K562 (cell line): ENCODE results near the gene C6orf89. TPM values are rescaled to one million over a fixed set of nuclear protein-coding genes. Genes with fewer than 3 reads are reported as not detected.

Experiments used
- ATAC-seq: fragments of 200-7000 bp; cut with Tn5 transposase; 3 replicates; pipeline ENCODE4 v1.9.1; 2020; ENCODE audit warnings: moderate library complexity
- BruUV-seq: library from RNA; stranded (reverse); fragments of 400-500 nt; replicated peaks from 2 replicates; lab custom pipeline; 2021; lab: Mats Ljungman, UMichigan
- CTCF ChIA-PET: fragments of 300-600 bp; formaldehyde crosslinking; extraction: SDS; loops from one replicate; lab custom pipeline; 2021; ENCODE audit warnings: low intra/inter-chr PET ratio; lab: Yijun Ruan, JAX
- POLR2A ChIA-PET: fragments of 300-600, 350-650 bp; sonication (Branson Sonifier 250); formaldehyde crosslinking; extraction: SDS; loops from one replicate; lab custom pipeline; 2021; ENCODE audit warnings: antibody characterized with exemption, inconsistent platforms; lab: Yijun Ruan, JAX
- DNase-seq, 4 experiments: peaks; one replicate each; pipeline versions ENCODE4 v3.0.0 to v3.0.0-alpha.2; 2011 to 2018; ENCODE audit warnings: low spot score in 3 of 4, mixed read lengths in 3 of 4; ENCODE audit errors: extremely low read depth in 1 of 4
- FAIRE-seq: peaks from 2 replicates; lab custom pipeline; 2011; peaks lifted over from hg19 to GRCh38; lab: Jason Lieb, UNC
- H2AFZ ChIP-seq: 2 replicates; pipeline ENCODE4 v1.6.0; 2011; ENCODE audit warnings: low read depth, low read length, control low read depth, inconsistent platforms
- H3K27ac ChIP-seq: fragments of 200-600 bp; 3 replicates; pipeline ENCODE4 v1.8.0; 2011; ENCODE audit warnings: low read depth, mild to moderate bottlenecking, control low read depth, inconsistent platforms, low read length, moderate library complexity, mixed read lengths; ENCODE audit errors: extremely low read depth
- H3K27me3 ChIP-seq, 2 experiments: fragments of 300-600 bp in 1 of 2; 2 replicates in 1 of 2; 3 replicates in 1 of 2; pipeline versions ENCODE4 v1.6.0 to v1.8.0; 2011; ENCODE audit warnings: inconsistent platforms in 2 of 2, low read length in 2 of 2, mild to moderate bottlenecking in 1 of 2, mixed read lengths in 1 of 2, moderate library complexity in 1 of 2; ENCODE audit not compliant: control insufficient read depth in 2 of 2, insufficient read depth in 2 of 2
- H3K36me3 ChIP-seq: fragments of 300-600 bp; 3 replicates; pipeline ENCODE4 v1.8.0; 2011; ENCODE audit warnings: mild to moderate bottlenecking, low read length, inconsistent platforms; ENCODE audit not compliant: control insufficient read depth, insufficient read depth
- H3K4me1 ChIP-seq, 2 experiments: fragments of 200-600 bp in 1 of 2; replicated peaks in 1 of 2; 2 replicates in 1 of 2; 3 replicates in 1 of 2; pipeline versions ENCODE4 v1.5.1 to v1.8.0; 2011; ENCODE audit warnings: inconsistent platforms in 2 of 2, low read length in 2 of 2, mild to moderate bottlenecking in 1 of 2, mixed read lengths in 1 of 2, moderate library complexity in 1 of 2; ENCODE audit not compliant: control insufficient read depth in 2 of 2, insufficient read depth in 2 of 2
- H3K4me2 ChIP-seq: 2 replicates; pipeline ENCODE4 v1.6.1; 2011; ENCODE audit warnings: low read length, control low read depth, inconsistent platforms, mixed read lengths; ENCODE audit not compliant: insufficient read depth
- H3K4me3 ChIP-seq: fragments of 200-600 bp; sonication (generic), shearing (Covaris generic); 2 replicates; pipeline ENCODE4 v1.5.1; 2016; ENCODE audit warnings: control low read depth, inconsistent platforms
- H3K79me2 ChIP-seq: fragments of 200-600 bp; 3 replicates; pipeline ENCODE4 v1.8.0; 2011; ENCODE audit warnings: low read length, inconsistent platforms; ENCODE audit not compliant: control insufficient read depth, insufficient read depth
- H3K9ac ChIP-seq, 2 experiments: 2 replicates each; pipeline versions ENCODE4 v1.6.0 to v1.6.1; 2011; ENCODE audit warnings: low read depth in 2 of 2, low read length in 2 of 2, control low read depth in 1 of 2, inconsistent platforms in 1 of 2, mild to moderate bottlenecking in 1 of 2, mixed read lengths in 1 of 2; ENCODE audit not compliant: insufficient read depth in 1 of 2
- H3K9me1 ChIP-seq: one replicate; pipeline ENCODE4 v1.6.0; 2011; ENCODE audit warnings: inconsistent platforms, mild to moderate bottlenecking, low read length, moderate library complexity; ENCODE audit not compliant: control insufficient read depth, insufficient read depth
- H3K9me3 ChIP-seq: replicated peaks from 2 replicates; pipeline ENCODE4 v1.5.1; 2011; ENCODE audit warnings: low read depth, low read length, inconsistent platforms; ENCODE audit not compliant: control insufficient read depth, insufficient read depth
- H4K20me1 ChIP-seq: replicated peaks from 2 replicates; pipeline ENCODE4 v1.6.1; 2011; ENCODE audit warnings: low read length, inconsistent platforms, mixed read lengths; ENCODE audit not compliant: control insufficient read depth, insufficient read depth
- CEBPZ ChIP-seq: fragments of 150-350 bp; IDR thresholded peaks from 2 replicates; pipeline ENCODE4 v1.6.1; 2014; ENCODE audit warnings: low read depth, mild to moderate bottlenecking, low read length, borderline replicate concordance
- CREM ChIP-seq: IDR thresholded peaks from 2 replicates; pipeline ENCODE4 v1.6.1; 2014; ENCODE audit warnings: antibody characterized with exemption, low read depth
- HBP1 ChIP-seq: fragments of 450-650 bp; formaldehyde crosslinking; IDR thresholded peaks from 2 replicates; pipeline ENCODE4 v1.4.0; 2022; ENCODE audit warnings: missing genetic modification characterization
- PML ChIP-seq: IDR thresholded peaks from 2 replicates; pipeline ENCODE4 v1.6.1; 2012; ENCODE audit warnings: low read length, inconsistent platforms
- SMAD4 ChIP-seq: fragments of 250-450 bp; sonication (Bioruptor Pico); conservative IDR thresholded peaks from 2 replicates; pipeline ENCODE4 v1.8.0; 2021; ENCODE audit warnings: inconsistent platforms, mild to moderate bottlenecking, moderate library complexity
- STAT5B ChIP-seq: fragments of 250-450 bp; sonication (Bioruptor Pico); IDR thresholded peaks from 2 replicates; pipeline ENCODE4 v1.8.0; 2021; ENCODE audit warnings: mild to moderate bottlenecking, inconsistent platforms
- TGIF2 ChIP-seq: sonication (generic); formaldehyde crosslinking; IDR thresholded peaks from 2 replicates; pipeline ENCODE4 v1.8.1; 2022; ENCODE audit warnings: mild to moderate bottlenecking, missing genetic modification reagents, moderate library complexity
- ZNF12 ChIP-seq: sonication (generic); formaldehyde crosslinking; IDR thresholded peaks from 2 replicates; pipeline ENCODE4 v1.4.0; 2020; ENCODE audit warnings: mild to moderate bottlenecking, missing genetic modification reagents
- ZNF707 ChIP-seq: fragments of 250-450 bp; sonication (Bioruptor Pico); conservative IDR thresholded peaks from 2 replicates; pipeline ENCODE4 v1.8.0; 2022; ENCODE audit warnings: inconsistent platforms, mild to moderate bottlenecking, moderate library complexity
- ZNF75A ChIP-seq: fragments of 450-650 bp; formaldehyde crosslinking; IDR thresholded peaks from 2 replicates; pipeline ENCODE4 v1.4.0; 2020; ENCODE audit warnings: mild to moderate bottlenecking
- WGBS: fragments of 100-300 bp; shearing (Covaris generic); methylation state at CpG from one replicate; pipeline ENCODE4 v1.1.6; 2016; ENCODE audit warnings: low coverage, mixed read lengths; ENCODE audit not compliant: insufficient coverage; ENCODE audit errors: missing lambda C conversion rate; 5-methylcytosine and 5-hydroxymethylcytosine counted together
- in situ Hi-C: fragments of 300-500 bp; cut with MboI; formaldehyde crosslinking; loops from 4 replicates; pipeline ENCODE4 v1.15.0; 2018; ENCODE audit warnings: inconsistent platforms, mixed read lengths
- intact Hi-C: fragments of 100-400 bp; cut with micrococcal nuclease; formaldehyde crosslinking; loops from 2 replicates; pipeline ENCODE4 v1.14.2; 2022
- polyA plus RNA-seq, 8 experiments: library from polyadenylated mRNA; depleted of rRNA in 4 of 8; stranded (reverse) in 5 of 8; unstranded in 3 of 8; fragments of >200 nt; fragmentation: Nextera tagmentation in 2 of 8; fragmentation: Illumina TruSeq in 1 of 8; extraction: Ambion mirVana in 2 of 8; extraction: Trizol in 1 of 8; gene quantifications; 2 replicates each; pipeline versions ENCODE4 v1.2.1 to v1.2.3, GENCODE V29; 2011 to 2014; ENCODE audit warnings: inconsistent platforms in 1 of 8, missing spikeins in 1 of 8
- total RNA-seq, 7 experiments: library from RNA; depleted of rRNA in 6 of 7; stranded (reverse); fragments of >200 nt in 6 of 7; fragmentation: Illumina TruSeq in 2 of 7; extraction: Trizol in 2 of 7; gene quantifications; 2 replicates each; pipeline versions ENCODE4 v1.2.1 to v1.2.3, GENCODE V29; 2011 to 2021; ENCODE audit warnings: low replicate concordance in 1 of 7
- TF ChIP-seq, protein P1 (sequence below): sonication (generic); formaldehyde crosslinking; IDR thresholded peaks from 2 replicates; pipeline ENCODE4 v1.8.1; 2022; ENCODE audit warnings: missing genetic modification reagents
- TF ChIP-seq, protein P2 (sequence below): fragments of 450-650 bp; IDR thresholded peaks from 2 replicates; pipeline ENCODE4 v1.6.1; 2016; ENCODE audit warnings: mild to moderate bottlenecking

Gene C6orf89
- total and polyA plus RNA-seq, 9 of the 15 experiments (the other 6 are each of a cell fraction or from before 2014, with no cell fraction given) = 35.2 to 111 (median 58.5) TPM

DNA sequence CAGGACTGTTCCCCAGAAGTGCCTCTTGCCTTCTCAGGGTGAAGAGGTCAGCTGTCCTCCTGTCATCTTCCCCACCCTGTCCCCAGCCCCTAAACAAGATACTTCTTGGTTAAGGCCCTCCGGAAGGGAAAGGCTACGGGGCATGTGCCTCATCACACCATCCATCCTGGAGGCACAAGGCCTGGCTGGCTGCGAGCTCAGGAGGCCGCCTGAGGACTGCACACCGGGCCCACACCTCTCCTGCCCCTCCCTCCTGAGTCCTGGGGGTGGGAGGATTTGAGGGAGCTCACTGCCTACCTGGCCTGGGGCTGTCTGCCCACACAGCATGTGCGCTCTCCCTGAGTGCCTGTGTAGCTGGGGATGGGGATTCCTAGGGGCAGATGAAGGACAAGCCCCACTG is 78.6 kb downstream of the C6orf89 start (continued):
- TF ChIP-seq SMAD4 = no peak
- no peak for TF ChIP-seq STAT5B
- no peak for TF ChIP-seq TGIF2
- TF ChIP-seq ZNF75A = no peak
- no peak for TF ChIP-seq CREM
- TF ChIP-seq, protein P1, sequence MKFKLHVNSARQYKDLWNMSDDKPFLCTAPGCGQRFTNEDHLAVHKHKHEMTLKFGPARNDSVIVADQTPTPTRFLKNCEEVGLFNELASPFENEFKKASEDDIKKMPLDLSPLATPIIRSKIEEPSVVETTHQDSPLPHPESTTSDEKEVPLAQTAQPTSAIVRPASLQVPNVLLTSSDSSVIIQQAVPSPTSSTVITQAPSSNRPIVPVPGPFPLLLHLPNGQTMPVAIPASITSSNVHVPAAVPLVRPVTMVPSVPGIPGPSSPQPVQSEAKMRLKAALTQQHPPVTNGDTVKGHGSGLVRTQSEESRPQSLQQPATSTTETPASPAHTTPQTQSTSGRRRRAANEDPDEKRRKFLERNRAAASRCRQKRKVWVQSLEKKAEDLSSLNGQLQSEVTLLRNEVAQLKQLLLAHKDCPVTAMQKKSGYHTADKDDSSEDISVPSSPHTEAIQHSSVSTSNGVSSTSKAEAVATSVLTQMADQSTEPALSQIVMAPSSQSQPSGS (CRISPR knock-in tag) = no peak
- TF ChIP-seq ZNF12 (CRISPR knock-in tag) = no peak
- no peak for TF ChIP-seq HBP1 (CRISPR knock-in tag)
- no peak for TF ChIP-seq PML
- no peak for TF ChIP-seq ZNF707 (CRISPR knock-in tag)
- TF ChIP-seq, all 486 proteins: peak for 0

GRCh38 chr6:36964908-36965307 is 79.2 kb downstream of the C6orf89 start:
- Histone ChIP-seq H2AFZ (no peak overlapping the region), H3K79me2 (no peaks in the 10 kb centered on the region), H3K9me3 (no peaks in the 10 kb centered on the region), H3K36me3 (peaks cover 28% of the 10 kb centered on the region), H3K4me3 (no peak overlapping the region), H4K20me1 (peaks cover 16% of the 10 kb centered on the region; the same call in 1 of the 2 replicates), H3K27me3 (peaks cover 0 to 4% of the 10 kb centered on the region in 2 experiments; a peak in 1 of 5 replicates), H3K27ac (no peak overlapping the region), H3K4me1 (peaks cover 17 to 44% of the 10 kb centered on the region in 2 experiments; a peak in 4 of 5 replicates), H3K4me2 (no peak overlapping the region), H3K9ac (peak overlapping the region in 1 of 2 experiments; percentile 56; a peak in 1 of 4 replicates), H3K9me1 (no peaks in the 10 kb centered on the region)
- no TSS peak for BruUV-seq
- DNase-seq (no peak), ATAC-seq (no peak), FAIRE-seq (no peak)
- 77% methylated on average over 4 of the region's 4 CpGs for WGBS
- ChIA-PET CTCF (no interaction called here), POLR2A (interaction anchor here (0.9 to 1.3 kb wide), 3 partner anchors 9 to 13 kb away, joined by 3 read pairs; no protein-coding TSS in a partner anchor)
- intact Hi-C loops = no loop called here
- in situ Hi-C loops = no loop called here
- no peak for TF ChIP-seq CEBPZ
- TF ChIP-seq, protein P2, sequence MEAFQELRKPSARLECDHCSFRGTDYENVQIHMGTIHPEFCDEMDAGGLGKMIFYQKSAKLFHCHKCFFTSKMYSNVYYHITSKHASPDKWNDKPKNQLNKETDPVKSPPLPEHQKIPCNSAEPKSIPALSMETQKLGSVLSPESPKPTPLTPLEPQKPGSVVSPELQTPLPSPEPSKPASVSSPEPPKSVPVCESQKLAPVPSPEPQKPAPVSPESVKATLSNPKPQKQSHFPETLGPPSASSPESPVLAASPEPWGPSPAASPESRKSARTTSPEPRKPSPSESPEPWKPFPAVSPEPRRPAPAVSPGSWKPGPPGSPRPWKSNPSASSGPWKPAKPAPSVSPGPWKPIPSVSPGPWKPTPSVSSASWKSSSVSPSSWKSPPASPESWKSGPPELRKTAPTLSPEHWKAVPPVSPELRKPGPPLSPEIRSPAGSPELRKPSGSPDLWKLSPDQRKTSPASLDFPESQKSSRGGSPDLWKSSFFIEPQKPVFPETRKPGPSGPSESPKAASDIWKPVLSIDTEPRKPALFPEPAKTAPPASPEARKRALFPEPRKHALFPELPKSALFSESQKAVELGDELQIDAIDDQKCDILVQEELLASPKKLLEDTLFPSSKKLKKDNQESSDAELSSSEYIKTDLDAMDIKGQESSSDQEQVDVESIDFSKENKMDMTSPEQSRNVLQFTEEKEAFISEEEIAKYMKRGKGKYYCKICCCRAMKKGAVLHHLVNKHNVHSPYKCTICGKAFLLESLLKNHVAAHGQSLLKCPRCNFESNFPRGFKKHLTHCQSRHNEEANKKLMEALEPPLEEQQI = no peak
